Fibroblast of lung (primary cell): ENCODE data around the gene SRSF2.

Source experiments
- EZH2 ChIP-seq: IDR thresholded peaks from 2 replicates; pipeline ENCODE4 v1.5.1; 2012; ENCODE audit warnings: low read length, control low read depth, mild to moderate bottlenecking; ENCODE audit errors: missing control alignments
- TF ChIP-seq, protein P1 (sequence below), 2 donors: IDR thresholded peaks in 1 of 2; conservative IDR thresholded peaks in 1 of 2; 1 replicate in 1 of 2; 2 replicates in 1 of 2; pipeline ENCODE4 v1.5.1; 2011 to 2012; ENCODE audit warnings: low read length in 2 of 2, control low read depth in 1 of 2, inconsistent platforms in 1 of 2, low read depth in 1 of 2, mild to moderate bottlenecking in 1 of 2

- no peak for TF ChIP-seq EZH2
- TF ChIP-seq, protein P1, sequence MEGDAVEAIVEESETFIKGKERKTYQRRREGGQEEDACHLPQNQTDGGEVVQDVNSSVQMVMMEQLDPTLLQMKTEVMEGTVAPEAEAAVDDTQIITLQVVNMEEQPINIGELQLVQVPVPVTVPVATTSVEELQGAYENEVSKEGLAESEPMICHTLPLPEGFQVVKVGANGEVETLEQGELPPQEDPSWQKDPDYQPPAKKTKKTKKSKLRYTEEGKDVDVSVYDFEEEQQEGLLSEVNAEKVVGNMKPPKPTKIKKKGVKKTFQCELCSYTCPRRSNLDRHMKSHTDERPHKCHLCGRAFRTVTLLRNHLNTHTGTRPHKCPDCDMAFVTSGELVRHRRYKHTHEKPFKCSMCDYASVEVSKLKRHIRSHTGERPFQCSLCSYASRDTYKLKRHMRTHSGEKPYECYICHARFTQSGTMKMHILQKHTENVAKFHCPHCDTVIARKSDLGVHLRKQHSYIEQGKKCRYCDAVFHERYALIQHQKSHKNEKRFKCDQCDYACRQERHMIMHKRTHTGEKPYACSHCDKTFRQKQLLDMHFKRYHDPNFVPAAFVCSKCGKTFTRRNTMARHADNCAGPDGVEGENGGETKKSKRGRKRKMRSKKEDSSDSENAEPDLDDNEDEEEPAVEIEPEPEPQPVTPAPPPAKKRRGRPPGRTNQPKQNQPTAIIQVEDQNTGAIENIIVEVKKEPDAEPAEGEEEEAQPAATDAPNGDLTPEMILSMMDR (conservative IDR thresholded peaks at IDR 0.05 in 1 of 2, IDR thresholded peaks at IDR 0.05 in 1 of 2; ENCODE audit: low read depth in 1 of 2, low read length in 2 of 2), result no peak
Measured at GRCh38 chr17:76720941-76721340, 16.2 kb downstream of the SRSF2 start.
